Measurements from ENCODE around the gene VTCN1.

Gene VTCN1

GRCh38 chr1:117208580-117208979 is 2.1 kb downstream of the VTCN1 start:
- DNase-seq: no peak

DNA sequence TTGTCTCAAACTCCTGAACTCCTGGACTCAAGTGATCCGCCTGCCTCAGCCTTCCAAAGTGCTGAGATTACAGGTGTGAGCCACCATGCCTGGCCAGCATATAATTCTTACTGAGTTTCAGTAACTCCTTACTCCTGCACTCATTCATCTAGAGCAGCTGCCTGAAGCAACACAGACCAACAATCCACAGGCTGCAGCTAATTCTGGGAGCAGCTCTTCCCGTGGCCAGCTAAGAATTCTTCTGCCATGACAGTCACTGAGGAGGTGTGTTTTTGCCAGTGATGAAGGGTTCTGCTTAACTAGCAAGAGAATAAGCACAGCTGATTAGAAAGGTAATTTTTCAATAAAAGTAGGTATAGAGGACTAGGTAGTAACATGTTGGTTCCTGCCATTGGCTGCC is 5.4 kb downstream of the VTCN1 start:
- DNase-seq: no peak

- no peak for DNase-seq
Observed at GRCh38 chr1:117201808-117202207, 8.9 kb downstream of the VTCN1 start.

- DNase-seq: no peak
Observed at GRCh38 chr1:117198097-117198496, 12.6 kb downstream of the VTCN1 start.

GRCh38 chr1:117189726-117190125 is 21.0 kb downstream of the VTCN1 start:
- no peak for DNase-seq

DNA sequence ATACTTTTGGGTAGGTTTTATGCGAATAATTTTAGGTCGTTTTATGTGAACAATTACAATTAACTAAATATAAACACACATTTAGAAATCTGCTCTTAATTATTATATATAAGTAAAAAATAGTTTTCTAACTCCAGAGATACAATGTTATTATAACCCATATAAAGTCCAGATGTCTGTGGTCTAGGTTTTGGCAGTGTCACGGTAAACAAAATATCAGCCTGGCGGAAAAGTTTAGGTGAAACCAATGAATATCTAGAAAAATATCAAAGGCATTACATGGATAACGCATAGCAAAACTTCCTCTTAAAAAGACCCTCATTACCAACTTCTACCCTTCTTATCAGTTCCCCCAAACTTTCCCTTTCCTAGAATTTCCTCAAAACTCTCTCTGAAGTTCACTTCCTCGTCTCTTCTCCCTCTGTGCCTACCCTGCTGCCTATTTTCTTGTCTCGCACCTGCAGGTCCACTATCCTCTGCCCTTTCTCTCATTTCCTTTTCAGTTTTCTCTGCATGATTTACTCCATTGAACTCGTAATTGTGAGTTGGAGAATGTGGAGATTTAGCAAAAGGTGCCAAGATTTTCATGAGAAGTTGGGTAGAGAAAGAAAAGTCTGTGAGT is 21.8 kb downstream of the VTCN1 start:
- DNase-seq: no peak

DNA sequence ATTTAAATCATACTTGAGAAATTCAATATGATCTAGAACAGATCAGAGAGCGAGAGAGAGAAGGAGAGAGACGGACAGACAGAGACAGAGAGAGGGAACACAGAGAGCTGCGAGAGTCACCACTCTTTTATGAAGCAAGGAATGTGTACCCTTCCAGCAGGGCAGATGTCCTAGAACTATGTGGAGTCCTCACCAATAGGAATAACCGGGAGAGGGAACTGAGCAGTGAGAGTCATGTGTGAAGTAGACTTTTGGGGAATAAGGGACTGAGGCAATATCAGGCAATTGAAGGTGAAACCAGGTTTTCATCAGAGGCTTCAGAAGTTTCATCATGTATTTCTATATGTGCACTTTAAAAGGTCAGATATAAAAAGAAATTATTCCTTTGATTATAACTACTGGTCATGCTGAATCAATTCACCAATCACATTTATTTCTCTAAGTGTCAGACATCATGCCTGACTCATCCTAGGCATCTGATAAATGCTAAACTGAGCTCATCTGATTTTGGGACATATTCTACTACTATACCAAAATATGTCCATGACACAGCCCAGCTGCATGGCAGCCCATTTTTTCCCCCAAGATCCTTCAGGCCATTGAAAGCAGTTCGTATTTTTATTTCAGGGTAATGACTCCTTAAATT is 22.4 kb downstream of the VTCN1 start:
- no peak for DNase-seq

DNA sequence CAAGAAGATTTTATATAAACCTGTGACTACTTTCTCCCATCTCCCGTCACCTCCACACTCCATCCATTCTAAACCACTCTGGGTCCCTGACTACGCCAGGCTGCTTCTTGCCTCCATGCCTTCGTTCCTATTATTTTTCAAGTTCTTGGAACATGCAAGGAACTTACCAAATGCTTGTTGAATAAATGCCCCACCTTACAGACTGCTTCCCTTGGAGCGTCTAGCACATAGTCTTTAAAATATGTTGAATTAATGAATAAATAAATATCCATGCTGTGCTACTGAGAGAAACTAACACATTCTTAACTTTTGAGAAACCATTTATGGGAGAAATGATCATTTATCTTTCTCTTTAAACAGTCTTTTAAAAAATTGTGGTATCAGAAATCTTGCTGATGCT is 27.6 kb downstream of the VTCN1 start:
- no peak for DNase-seq

GRCh38 chr1:117182319-117182718 is 28.4 kb downstream of the VTCN1 start:
- no peak for DNase-seq

GRCh38 chr1:117181630-117182041 is 29.1 kb downstream of the VTCN1 start:
- no peak for DNase-seq

DNA sequence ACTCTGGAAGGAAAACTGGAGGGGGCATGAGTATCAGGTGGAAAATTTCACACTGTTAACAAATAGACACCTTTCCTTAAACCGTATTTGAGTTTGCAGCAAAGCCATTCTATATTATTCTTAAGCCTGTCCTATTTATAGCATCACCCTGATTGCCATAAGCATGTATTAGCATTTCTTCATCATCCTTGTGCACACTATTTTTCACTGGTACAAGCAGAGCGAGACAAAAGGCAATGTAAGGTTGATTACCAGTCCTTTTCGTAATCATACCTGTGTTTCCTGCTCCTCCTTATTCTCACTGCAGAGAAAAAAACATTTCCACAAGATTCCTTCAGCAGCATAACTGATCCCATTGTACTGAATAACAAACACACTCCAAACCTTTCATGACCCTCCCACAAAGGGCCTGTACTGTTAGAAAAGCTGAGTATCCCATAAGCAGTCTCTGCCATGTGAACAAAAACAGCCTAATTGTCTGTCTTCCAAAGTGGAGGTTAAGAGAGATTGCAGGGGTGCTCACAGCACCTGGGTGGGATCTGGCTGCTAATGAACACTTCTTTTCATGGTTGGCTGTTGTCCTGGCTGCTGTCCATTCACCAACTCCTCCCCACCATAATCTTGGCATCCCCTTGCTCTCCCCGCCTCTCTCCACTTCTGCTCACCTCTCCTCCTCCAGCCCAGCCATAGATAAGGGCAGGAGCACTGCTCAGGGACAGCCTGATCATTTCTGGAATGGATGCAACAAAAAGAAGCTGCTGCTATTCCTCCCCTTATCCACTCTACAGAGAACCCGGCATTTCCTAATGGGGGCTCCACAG is 30.4 kb downstream of the VTCN1 start:
- DNase-seq: no peak

DNA sequence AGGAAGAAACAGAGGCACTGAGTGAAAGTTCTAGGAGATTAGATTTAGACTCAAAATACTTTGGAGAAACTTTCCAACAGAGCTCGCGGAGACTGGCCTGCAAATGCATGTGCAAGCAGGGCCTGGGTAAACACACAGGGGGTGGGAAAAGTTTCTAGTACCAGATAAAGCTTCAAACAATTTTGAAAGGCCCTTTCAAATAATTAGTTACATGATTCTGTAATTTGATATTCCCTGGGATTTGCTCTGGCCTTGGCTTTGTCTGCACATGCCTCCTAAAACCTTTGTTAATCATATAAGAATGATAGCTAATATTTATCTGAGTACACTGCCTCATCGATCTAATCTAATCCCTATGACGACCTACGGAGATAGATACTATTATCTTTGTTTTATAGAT is 31.3 kb downstream of the VTCN1 start:
- DNase-seq: no peak

DNA sequence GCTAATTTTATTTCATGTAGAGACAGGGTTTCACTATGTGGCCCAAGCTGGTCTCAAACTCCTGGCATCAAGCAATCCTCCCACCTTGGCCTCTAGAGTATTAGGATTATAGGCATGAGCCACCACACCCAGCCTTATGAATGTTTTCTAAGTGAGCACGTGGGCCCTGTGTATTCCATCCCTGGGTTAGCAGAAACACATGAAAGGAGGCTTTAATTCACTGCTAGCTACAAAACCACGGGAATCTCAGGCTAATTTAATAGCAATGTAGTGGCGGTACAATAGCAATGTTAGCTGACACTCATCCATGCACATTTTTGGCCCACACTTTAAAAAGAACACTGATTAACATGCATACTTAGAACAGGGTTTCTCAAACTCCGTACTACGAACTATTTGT is 32.0 kb downstream of the VTCN1 start:
- DNase-seq: no peak

- DNase-seq: no peak
Observed at GRCh38 chr1:117177376-117177775, 33.4 kb downstream of the VTCN1 start.

DNA sequence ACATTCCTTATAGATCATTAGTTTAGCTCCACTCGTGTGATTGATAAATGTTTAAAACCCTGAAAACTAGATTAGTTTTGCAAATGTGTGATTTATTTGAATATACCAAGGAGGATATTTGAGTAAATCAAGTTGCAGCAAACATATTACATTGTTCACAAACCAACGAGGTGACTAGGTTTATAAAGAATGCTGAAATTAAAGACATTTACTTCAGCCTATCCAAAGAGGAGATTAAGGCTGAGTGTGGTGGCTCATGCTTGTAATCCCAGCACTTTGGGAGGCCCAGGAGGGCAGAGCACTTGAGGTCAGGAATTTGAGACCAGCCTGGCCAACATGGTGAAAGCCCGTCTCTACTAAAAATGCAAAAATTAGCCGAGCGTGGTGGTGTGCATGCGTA is 34.1 kb downstream of the VTCN1 start:
- no peak for DNase-seq

- no peak for DNase-seq
Observed at GRCh38 chr1:117174851-117175250, 35.9 kb downstream of the VTCN1 start.

GRCh38 chr1:117173691-117174090 is 37.0 kb downstream of the VTCN1 start:
- no peak for DNase-seq

DNA sequence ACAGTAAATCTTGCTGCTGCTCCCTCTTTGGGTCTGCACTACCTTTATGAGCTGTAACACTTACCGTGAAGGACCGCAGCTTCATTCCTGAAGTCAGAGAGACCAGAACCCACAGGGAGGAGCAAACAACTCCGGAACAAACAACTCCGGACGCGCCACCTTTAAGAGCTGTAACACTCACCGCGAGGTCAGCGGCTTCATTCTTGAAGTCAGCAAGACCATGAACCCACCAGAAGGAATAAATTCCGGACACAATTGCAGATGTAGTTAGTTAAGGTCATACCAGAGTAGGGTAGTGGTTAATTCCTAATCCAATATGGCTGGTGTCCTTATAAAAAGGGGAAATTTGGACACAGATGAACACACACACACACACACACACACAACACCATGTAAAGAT is 37.7 kb downstream of the VTCN1 start:
- no peak for DNase-seq

DNA sequence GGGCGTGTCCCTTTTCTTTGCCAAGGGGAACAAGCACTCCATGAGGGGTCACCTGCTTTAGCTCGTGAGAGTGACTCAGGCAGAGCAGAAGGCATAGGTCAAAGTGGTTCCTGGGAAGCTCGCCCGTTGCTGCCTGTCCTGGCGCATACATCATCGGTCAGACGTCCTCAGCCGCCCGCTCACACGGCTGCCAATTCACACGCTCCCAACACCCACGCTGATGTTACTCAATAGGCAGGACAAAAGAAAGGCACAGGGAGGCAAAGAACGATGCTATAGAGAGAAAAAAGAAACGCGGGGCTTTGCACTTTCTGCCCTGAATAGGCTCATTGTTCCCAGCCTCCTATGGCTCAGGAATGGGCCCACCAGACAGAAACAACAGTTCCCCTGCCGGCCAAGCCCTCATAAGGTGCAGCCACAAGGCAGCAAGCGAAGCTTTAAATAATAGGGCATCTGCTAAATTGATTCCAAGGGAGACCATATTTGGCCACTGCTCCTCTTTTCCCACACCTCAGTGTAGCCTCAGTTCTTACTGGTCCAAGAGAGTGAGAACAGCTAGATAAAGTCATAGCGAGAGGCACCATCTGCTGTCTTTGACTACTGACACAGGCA is 38.7 kb downstream of the VTCN1 start:
- DNase-seq: no peak

DNA sequence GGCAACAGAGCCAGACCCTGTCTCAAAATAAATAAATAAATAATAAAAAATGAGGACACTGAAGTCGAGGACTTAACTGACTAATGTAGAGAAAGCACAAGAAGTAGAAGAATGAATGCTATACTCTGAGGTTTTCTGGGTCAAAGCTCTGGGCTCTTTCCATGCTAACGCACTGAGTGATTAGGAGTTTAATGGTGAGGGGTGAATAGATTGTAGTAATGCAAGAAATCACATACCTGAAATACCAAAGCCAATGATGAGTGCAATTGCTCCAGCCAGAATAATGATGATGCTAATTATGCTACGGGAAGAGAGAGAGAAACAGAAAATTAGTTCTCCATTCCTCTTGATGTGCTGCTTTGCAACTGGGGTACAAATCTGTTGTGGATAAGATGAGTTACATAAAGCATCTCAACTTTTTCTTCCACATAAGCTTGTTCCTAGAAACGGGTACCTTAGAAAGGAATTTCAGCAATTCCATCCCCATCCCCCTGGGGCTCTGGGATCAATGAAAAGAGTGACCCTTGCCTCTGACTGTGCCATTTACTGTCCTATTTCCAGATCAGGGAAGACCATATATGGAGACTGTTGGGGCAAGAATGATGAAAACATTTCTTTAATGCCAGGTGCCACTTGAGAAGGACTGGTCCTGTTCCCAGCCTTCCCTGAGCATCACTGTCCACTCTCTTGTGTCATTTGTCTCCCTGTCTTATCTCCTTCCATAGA is 40.7 kb downstream of the VTCN1 start:
- no peak for DNase-seq

GRCh38 chr1:117167402-117167801 is 43.3 kb downstream of the VTCN1 start:
- DNase-seq: no peak

GRCh38 chr1:117166076-117166475 is 44.7 kb downstream of the VTCN1 start:
- no peak for DNase-seq

DNA sequence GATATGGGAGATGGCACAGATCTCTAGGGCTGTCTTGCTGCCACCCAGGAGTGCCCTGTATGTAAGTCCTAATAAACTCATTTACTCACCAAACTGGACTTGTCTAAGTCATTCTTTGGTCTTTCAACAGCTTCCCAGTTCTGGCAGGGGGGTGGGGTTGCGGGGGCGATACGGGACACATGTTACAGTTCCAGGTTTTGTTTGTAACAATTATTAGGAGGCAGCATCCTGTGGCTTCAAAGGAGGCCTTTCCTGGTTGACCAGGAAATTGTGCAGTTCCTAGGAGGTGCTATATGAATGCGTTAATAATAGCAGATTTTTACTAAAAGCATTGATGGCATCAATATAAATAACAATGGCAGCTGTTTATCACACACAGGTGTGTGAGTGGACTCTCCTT is 46.5 kb downstream of the VTCN1 start:
- DNase-seq: no peak

Data from activated gamma-delta T cell (primary cell).